Calu3 (cell line): ENCODE results near the gene TRIM38. TPM values are rescaled to one million over a fixed set of nuclear protein-coding genes. Genes with fewer than 3 reads are reported as not detected.
"Not testable (repeated sequence)": the region's sequence is repeated elsewhere in the genome, so short reads cannot be mapped to it uniquely, and the experiment has no call there.

Experiments
- BruUV-seq: library from RNA; stranded (reverse); fragments of 400-500 nt; replicated peaks from 2 replicates; lab custom pipeline; 2021; lab: Mats Ljungman, UMichigan
- CTCF ChIA-PET: fragments of 300-600 bp; sonication (Branson Sonifier 250); formaldehyde crosslinking; loops from one replicate; lab custom pipeline; 2022; ENCODE audit warnings: antibody characterized with exemption; lab: Charles Lee
- DNase-seq: peaks from one replicate; pipeline ENCODE4 v3.0.0; 2022
- H3K27ac Mint-ChIP-seq: one replicate; pipeline ENCODE4 v1.8.0; 2022; ENCODE audit warnings: mixed read lengths; ENCODE audit not compliant: unreplicated experiment
- H3K27me3 Mint-ChIP-seq: one replicate; pipeline ENCODE4 v1.8.0; 2022; ENCODE audit warnings: mixed read lengths; ENCODE audit not compliant: unreplicated experiment
- H3K36me3 Mint-ChIP-seq: one replicate; pipeline ENCODE4 v1.8.0; 2022; ENCODE audit warnings: mild to moderate bottlenecking, moderate library complexity, mixed read lengths; ENCODE audit not compliant: insufficient read depth, unreplicated experiment
- H3K4me1 Mint-ChIP-seq: one replicate; pipeline ENCODE4 v1.8.0; 2022; ENCODE audit warnings: mild to moderate bottlenecking, low read depth, mixed read lengths; ENCODE audit not compliant: unreplicated experiment
- H3K4me3 Mint-ChIP-seq: one replicate; pipeline ENCODE4 v1.8.0; 2022; ENCODE audit warnings: mild to moderate bottlenecking, low read depth, moderate library complexity, mixed read lengths; ENCODE audit not compliant: unreplicated experiment
- H3K9me3 Mint-ChIP-seq: one replicate; pipeline ENCODE4 v1.8.0; 2022; ENCODE audit warnings: low read depth, mixed read lengths; ENCODE audit not compliant: unreplicated experiment
- CTCF ChIP-seq: fragments of 200-600 bp; IDR thresholded peaks from one replicate; pipeline ENCODE4 v1.8.0; 2022; ENCODE audit warnings: antibody characterized with exemption; ENCODE audit not compliant: unreplicated experiment
- intact Hi-C: fragments of 100-400 bp; cut with micrococcal nuclease; formaldehyde crosslinking; loops from one replicate; pipeline ENCODE4 v1.10.0; 2022; ENCODE audit not compliant: unreplicated experiment
- total RNA-seq: library from RNA; stranded (reverse); gene quantifications from 2 replicates; pipeline ENCODE4 v1.2.3, GENCODE V29; 2022

The TRIM38 gene
- total RNA-seq, 1 experiment from 2014 or later: 20.6 TPM

GRCh38 chr6:25928562-25929324 is 33.9 kb upstream of the TRIM38 start:
- no peak overlapping the region for H3K4me3 Mint-ChIP-seq
- no peak for DNase-seq
- peaks cover 7% of the 10 kb centered on the region for H3K4me1 Mint-ChIP-seq
- no peaks in the 10 kb centered on the region for H3K36me3 Mint-ChIP-seq
- no TSS peak for BruUV-seq
- H3K27ac Mint-ChIP-seq: no peak overlapping the region
- H3K9me3 Mint-ChIP-seq: no peaks in the 10 kb centered on the region
- TF ChIP-seq CTCF: no peak
- intact Hi-C loops: no loop called here
- no peaks in the 10 kb centered on the region for H3K27me3 Mint-ChIP-seq
- CTCF ChIA-PET: interaction anchor here (0.6 to 0.7 kb wide), 3 partner anchors 29 to 203 kb away, joined by 3 to 6 read pairs (median 4); no protein-coding TSS in a partner anchor

- H3K4me3 Mint-ChIP-seq, H3K27me3 Mint-ChIP-seq, H3K36me3 Mint-ChIP-seq, H3K9me3 Mint-ChIP-seq, H3K4me1 Mint-ChIP-seq, H3K27ac Mint-ChIP-seq, DNase-seq, BruUV-seq, intact Hi-C loops: not testable (repeated sequence)
- CTCF ChIA-PET: interaction anchor here (0.5 kb wide), 1 partner anchor 113 kb away, joined by 4 read pairs; no protein-coding TSS in a partner anchor
These were observed 32.8 kb upstream of the TRIM38 start for GRCh38 chr6:25929785-25930184.

- peaks cover 7% of the 10 kb centered on the region for H3K4me1 Mint-ChIP-seq
- CTCF ChIA-PET: no interaction called here
- BruUV-seq: no TSS peak
- TF ChIP-seq CTCF: no peak
- no peaks in the 10 kb centered on the region for H3K9me3 Mint-ChIP-seq
- H3K27ac Mint-ChIP-seq: no peak within 1 kb of the TSS
- H3K36me3 Mint-ChIP-seq: no peaks in the 10 kb centered on the region
- intact Hi-C loops: no loop called here
- H3K4me3 Mint-ChIP-seq: no peak within 1 kb of the TSS
- no peaks in the 10 kb centered on the region for H3K27me3 Mint-ChIP-seq
- no peak for DNase-seq
These were observed 31.8 kb upstream of the TRIM38 start, which contains the start of gene SLC17A2 for GRCh38 chr6:25930532-25931410. SLC17A2 (minus strand) TSS chr6:25930691; CDS start chr6:25925796, 4,895 bp downstream.

GRCh38 chr6:25931411-25931709 is 31.2 kb upstream of the TRIM38 start:
- Mint-ChIP-seq H3K9me3 (no peaks in the 10 kb centered on the region), H3K4me1 (peaks cover 7% of the 10 kb centered on the region), H3K27me3 (no peaks in the 10 kb centered on the region), H3K36me3 (no peaks in the 10 kb centered on the region), H3K4me3 (no peak overlapping the region), H3K27ac (no peak overlapping the region)
- BruUV-seq: no TSS peak
- CTCF ChIA-PET: no interaction called here
- TF ChIP-seq CTCF: no peak
- intact Hi-C loops: no loop called here
- DNase-seq: no peak
